ENCODE data around the gene GNAQ. TPM values are rescaled to one million over a fixed set of nuclear protein-coding genes. Genes with fewer than 3 reads are reported as not detected.
"Not testable (repeated sequence)": the region's sequence is repeated elsewhere in the genome, so short reads cannot be mapped to it uniquely, and the experiment has no call there.

GNAQ gene
- total and polyA plus RNA-seq, 4 experiments from 2014 or later: 6.9 to 57.2 (median 34.5) TPM

DNA sequence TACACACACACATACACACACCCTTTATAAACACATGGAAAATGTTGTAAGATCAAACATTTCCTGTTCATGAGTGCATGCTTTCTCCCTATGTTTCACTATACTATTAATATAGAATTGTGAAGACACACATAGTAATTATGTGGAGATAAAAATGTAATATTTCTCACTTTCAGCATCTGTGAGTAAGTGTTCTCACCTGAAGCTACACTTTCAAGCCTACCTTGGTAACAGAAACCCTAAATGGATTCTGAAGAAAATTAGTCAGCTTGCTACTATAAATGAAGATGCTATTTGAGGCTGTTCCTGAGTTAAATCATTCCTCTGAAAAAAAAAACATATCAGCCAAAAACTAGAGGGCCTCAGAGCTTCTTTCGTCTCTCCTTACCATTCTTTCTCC lies 302.4 kb downstream of the GNAQ start:
- H3K4me1 Mint-ChIP-seq: peaks cover 15 to 28% (median 24%) of the 10 kb centered on the region in 4 donors
- Histone ChIP-seq H3K27me3 (ENCODE audit: insufficient read depth, low read length) (no peaks in the 10 kb centered on the region), H3K9me3 (ENCODE audit: control insufficient read depth in 1 of 2, low read length in 2 of 2) (no peaks in the 10 kb centered on the region), H3K36me3 (ENCODE audit: insufficient read depth, low read length) (peaks cover 10% of the 10 kb centered on the region), H3K27ac (ENCODE audit: low read depth, low read length) (no peak overlapping the region), H3K4me1 (ENCODE audit: insufficient read depth, low read length) (peaks cover 6% of the 10 kb centered on the region), H3K4me3 (ENCODE audit: low read length in 2 of 2) (no peak overlapping the region)
- H3K27me3 Mint-ChIP-seq: no peaks in the 10 kb centered on the region
- peaks cover 0 to 2% (median 0%) of the 10 kb centered on the region in 8 donors for H3K9me3 Mint-ChIP-seq
- H3K27ac Mint-ChIP-seq: peak overlapping the region in 1 of 7 donors; percentile 36
- intact Hi-C loops (cut with micrococcal nuclease): no loop called here
- CTCF ChIA-PET (ENCODE audit: partially characterized antibody): no interaction called here
- H3K4me3 Mint-ChIP-seq: no peak overlapping the region
- no peak for DNase-seq
- H3K36me3 Mint-ChIP-seq: peaks cover 55 to 60% of the 10 kb centered on the region in 2 donors
- POLR2A ChIA-PET (ENCODE audit: partially characterized antibody): no interaction called here

DNA sequence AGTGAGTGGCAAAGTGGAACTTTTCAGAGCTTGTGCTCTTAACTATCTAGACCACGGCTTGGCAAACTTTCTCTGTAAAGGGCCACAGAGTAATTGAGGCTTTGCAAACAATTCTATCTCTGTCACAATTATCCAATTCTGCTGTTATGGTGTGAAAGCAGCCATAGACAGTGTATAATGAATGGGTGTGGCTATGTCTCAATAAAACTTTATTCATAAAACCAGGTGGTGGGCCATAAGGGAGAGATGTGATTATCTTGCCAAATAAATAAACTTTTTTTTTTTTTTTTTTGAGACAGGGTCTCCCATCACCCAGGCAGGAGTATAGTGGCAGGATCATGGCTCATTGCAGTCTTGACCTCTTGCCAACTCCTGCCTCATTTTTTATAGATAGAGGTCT lies 304.8 kb downstream of the GNAQ start:
- peak overlapping the region in 3 of 7 donors; percentile 20 to 47 (median 38) for H3K27ac Mint-ChIP-seq
- no peak overlapping the region for H3K4me3 Mint-ChIP-seq
- Histone ChIP-seq H3K4me1 (ENCODE audit: insufficient read depth, low read length) (peaks cover 6% of the 10 kb centered on the region), H3K9me3 (ENCODE audit: control insufficient read depth in 1 of 2, low read length in 2 of 2) (no peaks in the 10 kb centered on the region), H3K36me3 (ENCODE audit: insufficient read depth, low read length) (peaks cover 10% of the 10 kb centered on the region), H3K4me3 (ENCODE audit: low read length in 2 of 2) (no peak overlapping the region), H3K27ac (ENCODE audit: low read depth, low read length) (no peak overlapping the region), H3K27me3 (ENCODE audit: insufficient read depth, low read length) (no peaks in the 10 kb centered on the region)
- CTCF ChIA-PET (ENCODE audit: partially characterized antibody): no interaction called here
- intact Hi-C loops (cut with micrococcal nuclease): no loop called here
- POLR2A ChIA-PET (ENCODE audit: partially characterized antibody): no interaction called here
- no peak for DNase-seq
- peaks cover 0 to 2% (median 0%) of the 10 kb centered on the region in 8 donors for H3K9me3 Mint-ChIP-seq
- H3K27me3 Mint-ChIP-seq: no peaks in the 10 kb centered on the region
- peaks cover 15 to 22% (median 18%) of the 10 kb centered on the region in 4 donors for H3K4me1 Mint-ChIP-seq
- H3K36me3 Mint-ChIP-seq: peaks cover 61 to 62% of the 10 kb centered on the region in 2 donors

DNA sequence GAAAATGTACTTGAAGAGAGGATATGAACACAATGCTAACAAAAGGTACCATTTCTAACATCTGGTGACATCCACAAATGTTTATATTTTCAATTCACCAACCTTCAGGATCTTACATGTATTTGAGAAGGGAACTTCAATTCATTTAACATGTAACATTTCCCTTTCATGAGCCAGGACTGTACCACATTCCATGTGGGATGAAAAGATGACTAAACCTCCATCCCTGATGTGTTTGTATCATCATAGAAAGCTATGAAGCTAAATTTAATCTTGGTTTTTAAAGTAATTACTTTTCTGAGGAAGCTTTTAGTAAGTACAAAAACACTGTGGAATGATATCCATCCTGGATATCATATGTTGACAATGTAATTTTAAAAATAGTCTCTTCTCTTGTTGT lies 305.3 kb downstream of the GNAQ start:
- Histone ChIP-seq H3K4me3 (ENCODE audit: low read length in 2 of 2) (no peak overlapping the region), H3K27me3 (ENCODE audit: insufficient read depth, low read length) (no peaks in the 10 kb centered on the region), H3K27ac (ENCODE audit: low read depth, low read length) (no peak overlapping the region), H3K36me3 (ENCODE audit: insufficient read depth, low read length) (peaks cover 10% of the 10 kb centered on the region), H3K9me3 (ENCODE audit: control insufficient read depth in 1 of 2, low read length in 2 of 2) (no peaks in the 10 kb centered on the region), H3K4me1 (ENCODE audit: insufficient read depth, low read length) (peaks cover 6% of the 10 kb centered on the region)
- H3K4me3 Mint-ChIP-seq: peak overlapping the region in 1 of 8 donors; percentile 14
- CTCF ChIA-PET (ENCODE audit: partially characterized antibody): no interaction called here
- H3K27me3 Mint-ChIP-seq: no peaks in the 10 kb centered on the region
- H3K9me3 Mint-ChIP-seq: peaks cover 0 to 2% (median 0%) of the 10 kb centered on the region in 8 donors
- POLR2A ChIA-PET (ENCODE audit: partially characterized antibody): no interaction called here
- peak overlapping the region in 5 of 7 donors; percentile 2 to 59 (median 23) for H3K27ac Mint-ChIP-seq
- DNase-seq: no peak
- peaks cover 15 to 23% (median 17%) of the 10 kb centered on the region in 4 donors for H3K4me1 Mint-ChIP-seq
- peaks cover 62 to 66% of the 10 kb centered on the region in 2 donors for H3K36me3 Mint-ChIP-seq
- intact Hi-C loops (cut with micrococcal nuclease): no loop called here

DNA sequence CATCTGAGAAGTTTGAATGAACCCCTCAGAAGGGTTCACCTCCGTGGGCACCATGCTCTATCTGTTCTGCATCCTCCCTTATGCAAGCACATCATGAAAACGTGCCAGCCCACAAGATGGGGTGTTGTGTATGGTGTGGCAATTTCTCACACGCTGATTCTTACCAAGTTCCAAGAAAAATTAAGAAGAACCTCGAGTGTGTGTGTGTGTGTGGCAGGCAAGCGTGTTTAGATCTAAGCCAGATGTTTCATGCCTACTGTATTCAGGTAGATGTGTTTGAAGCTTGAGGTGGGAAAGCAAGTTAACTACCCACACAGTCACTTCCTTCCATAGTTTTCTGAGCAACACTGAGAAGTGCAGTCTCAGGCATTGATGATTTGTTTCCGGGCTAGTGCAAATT lies 305.8 kb downstream of the GNAQ start:
- CTCF ChIA-PET (ENCODE audit: partially characterized antibody): no interaction called here
- peaks cover 65 to 69% of the 10 kb centered on the region in 2 donors for H3K36me3 Mint-ChIP-seq
- intact Hi-C loops (cut with micrococcal nuclease): no loop called here

DNA sequence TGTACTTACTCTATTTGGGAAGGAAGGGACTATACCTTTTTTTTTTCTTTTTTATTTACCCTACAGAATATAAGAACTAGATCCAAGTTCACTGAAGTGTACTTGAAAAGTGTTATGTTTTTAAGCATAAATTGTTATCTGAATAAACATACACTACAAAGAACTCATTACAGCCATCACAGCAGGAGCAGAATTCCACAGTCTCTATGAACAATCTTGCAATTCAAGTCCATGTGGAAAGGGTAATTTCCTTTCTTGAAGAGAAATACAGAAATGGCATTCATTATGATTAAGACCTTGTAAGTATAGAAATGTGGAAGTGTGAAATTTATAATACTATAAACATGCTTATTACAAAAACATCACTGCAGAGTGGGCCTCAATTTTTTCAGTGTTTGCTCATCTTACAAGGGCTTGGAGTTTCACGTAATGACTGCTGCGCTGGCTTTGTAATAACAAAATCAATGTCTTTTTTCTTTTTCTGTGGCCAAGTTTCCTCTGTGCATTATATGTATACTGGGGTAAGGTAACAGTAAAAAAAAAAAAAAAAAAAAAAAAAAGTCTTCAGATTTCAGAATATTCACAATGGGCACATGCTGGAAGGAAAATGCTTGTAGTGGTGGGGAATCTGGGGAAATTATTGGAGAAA lies 306.4 kb downstream of the GNAQ start:
- peaks cover 6% of the 10 kb centered on the region for H3K4me1 ChIP-seq (ENCODE audit: insufficient read depth, low read length)
- H3K27ac ChIP-seq (ENCODE audit: low read depth, low read length): no peak overlapping the region
- no peaks in the 10 kb centered on the region for H3K9me3 ChIP-seq (ENCODE audit: control insufficient read depth in 1 of 2, low read length in 2 of 2)
- POLR2A ChIA-PET (ENCODE audit: partially characterized antibody): no interaction called here
- Mint-ChIP-seq H3K36me3 (peaks cover 64 to 73% of the 10 kb centered on the region in 2 donors), H3K27me3 (no peaks in the 10 kb centered on the region), H3K27ac (no peak overlapping the region), H3K9me3 (peaks cover 0 to 2% (median 0%) of the 10 kb centered on the region in 8 donors), H3K4me3 (no peak overlapping the region), H3K4me1 (peaks cover 14 to 21% (median 19%) of the 10 kb centered on the region in 4 donors)
- CTCF ChIA-PET (ENCODE audit: partially characterized antibody): no interaction called here
- peaks cover 10% of the 10 kb centered on the region for H3K36me3 ChIP-seq (ENCODE audit: insufficient read depth, low read length)
- intact Hi-C loops (cut with micrococcal nuclease): no loop called here
- no peak overlapping the region for H3K4me3 ChIP-seq (ENCODE audit: low read length in 2 of 2)
- DNase-seq: no peak
- H3K27me3 ChIP-seq (ENCODE audit: insufficient read depth, low read length): no peaks in the 10 kb centered on the region

More for the DNA sequence above, 305.8 kb downstream of the GNAQ start:
- DNase-seq: peak in 1 of 5 donors; percentile 9
- no peak overlapping the region for H3K27ac ChIP-seq (ENCODE audit: low read depth, low read length)
- Mint-ChIP-seq H3K4me1 (peaks cover 16 to 21% (median 18%) of the 10 kb centered on the region in 4 donors), H3K27me3 (no peaks in the 10 kb centered on the region), H3K4me3 (peak overlapping the region in 1 of 8 donors; percentile 14), H3K9me3 (peaks cover 0 to 2% (median 0%) of the 10 kb centered on the region in 8 donors), H3K27ac (peak overlapping the region in 5 of 7 donors; percentile 2 to 59 (median 5))
- peaks cover 6% of the 10 kb centered on the region for H3K4me1 ChIP-seq (ENCODE audit: insufficient read depth, low read length)
- H3K27me3 ChIP-seq (ENCODE audit: insufficient read depth, low read length): no peaks in the 10 kb centered on the region
- H3K4me3 ChIP-seq (ENCODE audit: low read length in 2 of 2): no peak overlapping the region
- H3K9me3 ChIP-seq (ENCODE audit: control insufficient read depth in 1 of 2, low read length in 2 of 2): no peaks in the 10 kb centered on the region
- POLR2A ChIA-PET (ENCODE audit: partially characterized antibody): no interaction called here
- peaks cover 10% of the 10 kb centered on the region for H3K36me3 ChIP-seq (ENCODE audit: insufficient read depth, low read length)

DNA sequence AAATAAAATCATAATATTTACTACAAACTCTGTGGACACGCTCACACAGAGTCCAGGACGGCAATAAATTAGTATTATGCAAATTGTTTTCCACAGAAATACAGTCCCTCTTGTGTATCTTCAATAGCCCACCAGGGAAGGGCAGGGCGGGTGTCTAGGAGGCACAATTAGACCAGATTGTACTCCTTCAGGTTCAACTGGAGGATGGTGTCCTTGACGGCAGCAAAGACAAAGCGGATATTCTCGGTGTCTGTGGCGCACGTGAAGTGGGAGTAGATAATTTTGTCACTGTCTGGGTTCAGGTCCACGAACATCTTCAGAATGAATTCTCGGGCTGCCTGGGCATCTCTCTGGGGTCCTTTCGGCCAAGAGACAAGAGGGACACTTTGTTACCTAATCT lies 310.5 kb downstream of the GNAQ start:
- H3K27ac Mint-ChIP-seq; H3K4me3 Mint-ChIP-seq; DNase-seq; H3K27ac ChIP-seq (ENCODE audit: low read depth, low read length); H3K36me3 ChIP-seq (ENCODE audit: insufficient read depth, low read length); H3K27me3 ChIP-seq (ENCODE audit: insufficient read depth, low read length); intact Hi-C loops (cut with micrococcal nuclease); H3K27me3 Mint-ChIP-seq; H3K4me3 ChIP-seq (ENCODE audit: low read length in 2 of 2); H3K9me3 Mint-ChIP-seq; H3K4me1 ChIP-seq (ENCODE audit: insufficient read depth, low read length); CTCF ChIA-PET (ENCODE audit: partially characterized antibody); H3K4me1 Mint-ChIP-seq; POLR2A ChIA-PET (ENCODE audit: partially characterized antibody); H3K9me3 ChIP-seq (ENCODE audit: control insufficient read depth in 1 of 2, low read length in 2 of 2): not testable (repeated sequence)
- peaks cover 38 to 46% of the 10 kb centered on the region in 2 donors for H3K36me3 Mint-ChIP-seq

DNA sequence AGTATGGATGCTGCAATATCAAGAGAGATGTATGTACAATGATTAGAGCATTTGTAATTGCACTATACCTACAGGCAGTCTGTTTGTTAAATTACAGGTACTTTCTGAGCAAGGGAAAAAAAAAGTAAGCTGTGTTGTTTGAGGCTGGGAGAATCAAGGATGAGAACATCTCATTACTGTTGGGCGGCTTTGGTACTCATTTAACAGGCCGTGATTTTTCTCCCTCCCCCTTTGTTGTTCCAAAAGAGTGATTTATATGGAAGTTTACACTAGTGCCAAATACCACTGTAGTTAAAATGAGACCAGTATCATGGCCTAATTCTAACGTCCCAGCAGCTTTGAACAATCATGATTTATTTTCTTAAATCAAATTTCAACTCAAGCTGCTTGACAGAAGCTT lies 312.3 kb downstream of the GNAQ start:
- no peak for DNase-seq
- ChIA-PET CTCF (ENCODE audit: partially characterized antibody) (interaction anchor here (1.1 kb wide), 1 partner anchor 262 kb away, joined by 3 read pairs; no protein-coding TSS in a partner anchor), POLR2A (ENCODE audit: partially characterized antibody) (no interaction called here)
- Histone ChIP-seq H3K36me3 (ENCODE audit: insufficient read depth, low read length) (no peaks in the 10 kb centered on the region), H3K4me1 (ENCODE audit: insufficient read depth, low read length) (no peaks in the 10 kb centered on the region), H3K27ac (ENCODE audit: low read depth, low read length) (no peak overlapping the region), H3K9me3 (ENCODE audit: control insufficient read depth in 1 of 2, low read length in 2 of 2) (no peaks in the 10 kb centered on the region), H3K27me3 (ENCODE audit: insufficient read depth, low read length) (no peaks in the 10 kb centered on the region), H3K4me3 (ENCODE audit: low read length in 2 of 2) (no peak overlapping the region)
- H3K27ac Mint-ChIP-seq: no peak overlapping the region
- peaks cover 0 to 3% (median 2%) of the 10 kb centered on the region in 4 donors for H3K4me1 Mint-ChIP-seq
- H3K4me3 Mint-ChIP-seq: no peak overlapping the region
- peaks cover 26 to 36% of the 10 kb centered on the region in 2 donors for H3K36me3 Mint-ChIP-seq
- intact Hi-C loops (cut with micrococcal nuclease): no loop called here
- no peaks in the 10 kb centered on the region for H3K27me3 Mint-ChIP-seq
- no peaks in the 10 kb centered on the region for H3K9me3 Mint-ChIP-seq
